GM23248 (cell line): ENCODE results near the gene HPN.

Source experiments
- EZH2 ChIP-seq: fragments of 200-600 bp; sonication (generic); IDR thresholded peaks from 2 replicates; pipeline ENCODE4 v1.6.1; 2018; ENCODE audit warnings: antibody characterized with exemption, mild to moderate bottlenecking; ENCODE audit not compliant: insufficient read depth, poor library complexity, severe bottlenecking
- EZH2phosphoT487 ChIP-seq: fragments of 200-600 bp; sonication (generic); IDR thresholded peaks from 2 replicates; pipeline ENCODE4 v1.6.1; 2018; ENCODE audit warnings: antibody characterized with exemption, moderate library complexity, mild to moderate bottlenecking, low read depth; ENCODE audit not compliant: insufficient read depth

GRCh38 chr19:35063940-35064818 lies 22.7 kb downstream of the HPN start:
- TF ChIP-seq EZH2 (no peak), EZH2phosphoT487 (no peak)
